Stimulated activated CD4-positive, alpha-beta T cell treated with anti-CD3 and anti-CD28 coated beads, TNF-alpha, amount 100 ng/mL, for 24 hours (primary cell): ENCODE measurements around the gene TMEM35B.
"Not testable (repeated sequence)": the region's sequence is repeated elsewhere in the genome, so short reads cannot be mapped to it uniquely, and the experiment has no call there.

Experiments used
- DNase-seq, 3 experiments: peaks; one replicate each; pipeline ENCODE4 v3.0.0-alpha.2; 2020; ENCODE audit warnings: low read depth in 3 of 3

TMEM35B gene

GRCh38 chr1:34976384-34977209 is 8.6 kb downstream of the TMEM35B start:
- no peak for DNase-seq

DNA sequence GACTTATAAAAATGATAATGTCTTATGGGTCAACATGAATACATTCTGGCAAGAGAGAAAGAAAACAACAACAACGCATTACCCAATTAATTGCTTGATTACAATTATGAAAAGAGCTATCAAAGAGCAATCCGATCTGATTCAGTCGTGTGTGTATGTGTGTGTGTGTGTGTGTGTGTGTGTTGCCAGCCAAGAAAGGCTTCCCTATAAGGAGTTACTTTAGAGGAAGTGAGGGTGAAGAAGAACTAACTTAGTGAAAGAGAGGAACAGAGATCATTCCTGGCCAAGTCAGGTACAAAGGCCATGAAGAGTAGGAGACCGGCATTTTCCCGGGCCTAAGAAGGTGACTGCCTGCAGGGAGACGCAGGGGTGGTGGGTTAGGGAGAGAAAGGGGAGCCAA is 9.4 kb downstream of the TMEM35B start:
- DNase-seq, result no peak

DNA sequence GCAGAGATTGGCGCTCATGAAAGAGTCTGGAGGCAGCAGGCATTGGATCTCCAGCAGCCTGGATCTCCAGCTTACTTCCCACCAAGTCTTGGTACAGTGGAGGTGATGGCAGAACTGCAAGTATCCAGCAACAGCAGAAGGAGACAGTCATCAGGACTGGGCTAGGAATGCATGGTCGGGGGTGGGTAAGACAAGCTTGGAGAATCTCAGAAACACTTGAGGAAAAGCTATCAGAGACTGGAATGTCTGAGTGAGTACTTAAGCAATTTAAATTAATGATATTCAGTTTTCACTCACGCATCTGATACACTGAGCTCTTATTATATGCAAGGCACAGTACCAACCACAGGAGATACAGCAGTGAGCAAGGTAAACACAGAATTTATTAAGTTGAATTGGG is 9.8 kb downstream of the TMEM35B start:
- DNase-seq, result no peak

DNA sequence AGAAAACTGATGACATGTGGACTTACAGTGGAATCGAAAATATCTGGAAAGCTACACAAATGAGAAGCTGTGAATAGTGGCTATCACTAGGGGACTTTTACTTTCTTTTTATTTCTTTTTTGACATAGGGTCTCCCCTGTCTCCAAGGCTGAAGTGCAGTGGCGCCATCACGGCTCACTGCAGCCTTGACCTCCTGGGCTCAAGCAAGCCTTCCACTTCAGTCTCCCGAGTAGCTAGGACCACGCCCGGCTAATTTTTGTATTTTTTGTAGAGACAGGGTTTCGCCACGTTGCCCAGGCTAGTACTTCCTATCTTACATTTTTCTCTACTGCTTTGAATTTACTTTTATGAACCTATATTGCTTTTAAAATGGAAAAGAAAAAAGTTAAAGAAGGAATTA is 10.5 kb downstream of the TMEM35B start:
- no peak for DNase-seq

DNA sequence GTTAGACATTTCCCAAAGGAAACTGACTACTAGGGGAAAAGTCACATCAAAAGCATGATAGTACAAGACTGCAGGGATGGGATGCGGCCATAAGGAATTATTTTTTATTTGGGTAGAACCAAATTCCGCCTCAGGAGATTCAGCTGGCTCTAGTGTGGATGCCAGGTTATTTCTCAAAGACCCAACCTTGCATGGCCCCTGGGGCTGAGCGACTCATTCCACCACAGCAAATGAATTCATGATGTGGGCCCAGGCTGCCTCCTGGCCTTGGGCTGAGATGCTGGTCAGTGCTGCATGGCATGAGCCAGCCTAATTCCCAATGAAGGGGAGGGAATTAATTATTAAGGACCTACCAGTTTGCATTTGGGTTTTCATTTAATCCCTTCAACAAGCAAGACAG is 11.8 kb downstream of the TMEM35B start:
- DNase-seq, result no peak

DNA sequence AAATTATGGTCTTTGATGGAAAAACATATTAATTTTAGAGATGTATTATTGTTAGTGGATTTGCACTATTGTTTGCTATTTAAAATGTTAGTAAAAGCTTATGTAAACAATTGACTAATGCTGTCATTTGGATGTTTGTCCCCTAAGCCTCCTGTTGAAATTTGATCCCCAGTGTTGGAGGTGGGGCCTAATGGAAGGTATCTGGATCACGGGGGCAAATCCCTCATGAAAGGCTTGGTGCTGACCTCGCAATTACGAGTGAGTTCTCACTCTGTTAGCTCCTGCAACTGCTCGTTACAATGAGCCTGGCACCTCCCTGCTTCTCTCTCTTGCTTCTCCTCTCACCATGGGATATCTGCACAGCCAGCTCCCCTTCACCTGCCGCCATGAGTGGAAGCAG is 14.3 kb downstream of the TMEM35B start:
- no peak for DNase-seq

GRCh38 chr1:34970220-34970735 is 14.9 kb downstream of the TMEM35B start:
- DNase-seq, result no peak

DNA sequence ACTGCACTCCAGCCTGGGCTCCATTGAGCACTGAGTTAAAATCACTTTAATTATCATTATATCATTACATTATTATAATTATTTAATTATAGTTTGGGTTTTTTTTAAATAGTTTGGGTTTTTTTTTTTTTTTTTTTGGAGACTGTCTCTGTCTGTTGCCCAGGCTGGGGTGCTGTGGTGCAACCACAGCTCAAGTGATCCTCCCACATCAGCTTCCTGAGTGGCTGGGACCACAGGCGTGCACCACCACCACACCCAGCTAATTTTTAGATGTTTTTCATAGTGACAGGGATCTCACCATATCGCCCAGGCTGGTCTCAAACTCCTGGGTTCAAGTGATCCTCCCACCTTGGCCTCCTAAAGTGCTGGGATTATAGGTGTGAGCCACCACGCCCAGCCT is 16.9 kb downstream of the TMEM35B start:
- DNase-seq, result not testable (repeated sequence)

DNA sequence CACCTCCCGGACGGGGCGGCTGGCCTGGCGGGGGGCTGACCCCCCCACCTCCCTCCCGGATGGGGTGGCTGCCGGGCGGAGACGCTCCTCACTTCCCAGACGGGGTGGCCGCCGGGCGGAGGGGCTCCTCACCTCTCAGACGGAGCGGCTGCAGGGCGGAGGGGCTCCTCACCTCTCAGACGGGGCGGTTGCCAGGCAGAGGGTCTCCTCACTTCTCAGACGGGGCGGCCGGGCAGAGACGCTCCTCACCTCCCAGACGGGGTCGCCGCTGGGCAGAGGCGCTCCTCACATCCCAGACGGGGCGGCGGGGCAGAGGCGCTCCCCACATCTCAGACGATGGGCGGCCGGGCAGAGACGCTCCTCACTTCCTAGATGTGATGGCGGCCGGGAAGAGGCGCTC is 17.5 kb downstream of the TMEM35B start:
- not testable (repeated sequence) for DNase-seq

DNA sequence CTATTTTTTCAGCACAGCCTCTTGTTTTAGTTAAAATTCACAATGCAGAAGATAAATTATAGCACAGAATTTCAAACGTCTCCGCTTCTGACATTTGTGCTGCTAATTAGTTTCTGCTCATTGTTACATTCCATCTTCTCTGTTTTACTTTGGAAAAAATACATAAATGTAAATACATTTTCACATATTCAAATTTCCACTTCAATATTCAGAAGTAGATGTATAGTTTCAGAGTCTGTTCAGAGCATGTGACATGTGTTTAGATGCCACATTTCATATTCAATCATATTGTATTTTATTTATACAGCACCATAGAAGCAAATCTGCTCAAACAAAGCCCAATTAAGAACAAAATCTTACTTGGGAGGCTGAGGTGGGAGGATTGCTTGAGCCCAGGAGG is 19.6 kb downstream of the TMEM35B start:
- no peak for DNase-seq

- no peak for DNase-seq
Measured at GRCh38 chr1:34950428-34950827, 34.7 kb downstream of the TMEM35B start.

GRCh38 chr1:34948739-34949138 is 36.4 kb downstream of the TMEM35B start:
- DNase-seq, result not testable (repeated sequence)

DNA sequence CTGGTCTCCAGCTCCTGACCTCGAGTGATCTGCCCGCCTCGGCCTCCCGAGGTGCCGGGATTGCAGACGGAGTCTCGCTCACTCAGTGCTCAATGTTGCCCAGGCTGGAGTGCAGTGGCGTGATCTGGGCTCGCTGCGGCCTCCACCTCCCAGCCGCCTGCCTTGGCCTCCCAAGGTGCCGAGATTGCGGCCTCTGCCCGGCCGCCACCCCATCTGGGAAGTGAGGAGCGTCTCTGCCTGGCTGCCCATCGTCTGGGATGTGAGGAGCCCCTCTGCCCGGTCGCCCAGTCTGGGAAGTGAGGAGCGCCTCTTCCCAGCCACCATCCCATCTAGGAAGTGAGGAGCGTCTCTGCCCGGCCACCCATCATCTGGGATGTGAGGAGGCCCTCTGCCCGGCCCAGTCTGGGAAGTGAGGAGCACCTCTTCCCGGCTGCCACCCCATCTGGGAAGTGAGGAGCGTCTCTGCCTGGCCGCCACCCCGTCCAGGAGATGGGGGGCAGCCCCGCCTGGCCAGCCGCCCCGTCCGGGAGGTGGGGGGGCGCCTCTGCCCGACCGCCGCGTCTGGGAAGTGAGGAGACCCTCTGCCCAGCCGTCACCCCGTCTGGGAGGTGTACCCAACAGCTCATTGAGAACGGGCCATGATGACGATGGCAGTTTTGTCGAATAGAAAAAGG is 37.4 kb downstream of the TMEM35B start:
- DNase-seq, result not testable (repeated sequence)

GRCh38 chr1:34946211-34946610 is 38.9 kb downstream of the TMEM35B start:
- DNase-seq, result no peak

- DNase-seq, result not testable (repeated sequence)
Measured at GRCh38 chr1:34941798-34942197, 43.3 kb downstream of the TMEM35B start.
